HCT116 (cell line): ENCODE results near the gene DIP2B.

Source experiments
- CEBPB ChIP-seq: IDR thresholded peaks from 2 replicates; pipeline ENCODE4 v1.6.1; 2012; ENCODE audit warnings: low read depth
- CTCF ChIP-seq, 3 experiments: fragments of 200-600 bp in 1 of 3; sonication (generic) in 1 of 3; IDR thresholded peaks in 2 of 3; conservative IDR thresholded peaks in 1 of 3; 2 replicates each; pipeline ENCODE4 v1.5.1; 2012 to 2017; ENCODE audit warnings: low read depth in 2 of 3, low read length in 2 of 3, antibody characterized with exemption in 1 of 3, borderline replicate concordance in 1 of 3, control low read depth in 1 of 3, mild to moderate bottlenecking in 1 of 3, mixed read lengths in 1 of 3, mixed run types in 1 of 3, moderate library complexity in 1 of 3; ENCODE audit not compliant: insufficient read depth in 1 of 3
- EZH2 ChIP-seq: fragments of 200-600 bp; sonication (generic); IDR thresholded peaks from 2 replicates; pipeline ENCODE4 v1.6.1; 2017; ENCODE audit warnings: antibody characterized with exemption, mixed run types
- EZH2phosphoT487 ChIP-seq: fragments of 200-600 bp; IDR thresholded peaks from 2 replicates; pipeline ENCODE4 v1.6.1; 2018; ENCODE audit warnings: antibody characterized with exemption, borderline replicate concordance
- JUND ChIP-seq: IDR thresholded peaks from 2 replicates; pipeline ENCODE4 v1.6.1; 2012
- MAX ChIP-seq: IDR thresholded peaks from 2 replicates; pipeline ENCODE4 v1.6.1; 2012
- POLR2A ChIP-seq: IDR thresholded peaks from 2 replicates; pipeline ENCODE4 v1.7.0; 2011; ENCODE audit warnings: borderline replicate concordance; ENCODE audit not compliant: insufficient read depth, insufficient read length; ENCODE audit errors: extremely low read depth
- POLR2AphosphoS5 ChIP-seq: IDR thresholded peaks from 2 replicates; pipeline ENCODE4 v1.6.1; 2011; ENCODE audit warnings: mild to moderate bottlenecking, low read depth, low read length, moderate library complexity
- RAD21 ChIP-seq: IDR thresholded peaks from 2 replicates; pipeline ENCODE4 v1.6.1; 2012; ENCODE audit warnings: low read depth, mild to moderate bottlenecking
- REST ChIP-seq: IDR thresholded peaks from 2 replicates; pipeline ENCODE4 v1.6.1; 2012; ENCODE audit warnings: low read depth
- ZNF274 ChIP-seq: fragments of 200-500 bp; sonication (Bioruptor generic); IDR thresholded peaks from 2 replicates; pipeline ENCODE4 v1.6.1; 2014; ENCODE audit warnings: mild to moderate bottlenecking, low read depth, low read length, inconsistent platforms

- TF ChIP-seq CTCF (IDR thresholded peaks at IDR 0.05 in 2 of 3, conservative IDR thresholded peaks at IDR 0.05 in 1 of 3; ENCODE audit: borderline replicate concordance in 1 of 3, insufficient read depth in 1 of 3, low read depth in 2 of 3, low read length in 2 of 3): no peak
- TF ChIP-seq JUND: no peak
- no peak for TF ChIP-seq EZH2
- no peak for TF ChIP-seq MAX
- TF ChIP-seq POLR2A: no peak
- no peak for TF ChIP-seq ZNF274
- no peak for TF ChIP-seq RAD21
- TF ChIP-seq REST: no peak
- TF ChIP-seq POLR2AphosphoS5: no peak
- no peak for TF ChIP-seq EZH2phosphoT487
- no peak for TF ChIP-seq CEBPB
Measured at GRCh38 chr12:50696931-50697330, 192.1 kb downstream of the DIP2B start.
